GM12878 (cell line): ENCODE results near the gene TPGS2. TPM values are rescaled to one million over a fixed set of nuclear protein-coding genes. Genes with fewer than 3 reads are reported as not detected.

Experiments used
- ATAC-seq: fragments of 200-7000 bp; cut with Tn5 transposase; 3 replicates; pipeline ENCODE4 v1.9.1; 2020; ENCODE audit warnings: mild to moderate bottlenecking, moderate library complexity
- BruUV-seq: library from RNA; stranded (reverse); fragments of 400-500 nt; replicated peaks from 2 replicates; lab custom pipeline; 2021; lab: Mats Ljungman, UMichigan
- CTCF ChIA-PET: fragments of 300-600 bp; sonication (Branson Sonifier 250); formaldehyde crosslinking; extraction: SDS; loops from one replicate; lab custom pipeline; 2021; ENCODE audit warnings: inconsistent platforms; lab: Yijun Ruan, JAX
- POLR2A ChIA-PET: fragments of 350-600 bp; formaldehyde crosslinking; extraction: SDS; loops from one replicate; lab custom pipeline; 2021; ENCODE audit warnings: inconsistent platforms; lab: Charles Lee
- RAD21 ChIA-PET: fragments of 300-600 bp; sonication (Branson Sonifier 250); formaldehyde crosslinking; loops from one replicate; lab custom pipeline; 2023; ENCODE audit warnings: antibody characterized with exemption; ENCODE audit not compliant: unreplicated experiment; lab: Charles Lee
- SMC1A ChIA-PET: fragments of 300-600 bp; sonication (Branson Sonifier 250); formaldehyde crosslinking; loops from one replicate; lab custom pipeline; 2023; ENCODE audit not compliant: unreplicated experiment, uncharacterized antibody; lab: Charles Lee
- DNase-seq: peaks from one replicate; pipeline ENCODE4 v3.0.0-alpha.2; 2011; ENCODE audit warnings: low read depth, low spot score
- FAIRE-seq: peaks from 3 replicates; lab custom pipeline; 2011; peaks lifted over from hg19 to GRCh38; lab: Jason Lieb, UNC
- H2AFZ ChIP-seq: 2 replicates; pipeline ENCODE4 v1.6.0; 2011; ENCODE audit warnings: low read depth, low read length, control low read depth; ENCODE audit not compliant: control insufficient read depth
- H3K27ac ChIP-seq: 2 replicates; pipeline ENCODE4 v1.5.1; 2011; ENCODE audit warnings: control low read depth; ENCODE audit not compliant: control insufficient read depth, insufficient read depth
- H3K27me3 ChIP-seq, 2 experiments: replicated peaks in 1 of 2; 2 replicates each; pipeline versions ENCODE4 v1.6.0 to v1.6.1; 2011; ENCODE audit warnings: low read length in 1 of 2; ENCODE audit not compliant: control insufficient read depth in 2 of 2, insufficient read depth in 2 of 2
- H3K36me3 ChIP-seq, 2 experiments: 2 replicates each; pipeline ENCODE4 v1.5.1; 2011; ENCODE audit warnings: low read length in 1 of 2; ENCODE audit not compliant: control insufficient read depth in 2 of 2, insufficient read depth in 2 of 2
- H3K4me1 ChIP-seq: 2 replicates; pipeline ENCODE4 v1.6.1; 2011; ENCODE audit warnings: mild to moderate bottlenecking, low read length, moderate library complexity, mixed read lengths; ENCODE audit not compliant: control insufficient read depth, insufficient read depth
- H3K4me2 ChIP-seq: 2 replicates; pipeline ENCODE4 v1.6.0; 2011; ENCODE audit warnings: control low read depth; ENCODE audit not compliant: control insufficient read depth, insufficient read depth
- H3K4me3 ChIP-seq: fragments of 200-600 bp; sonication (generic); 2 replicates; pipeline ENCODE4 v1.5.1; 2016
- H3K79me2 ChIP-seq: 2 replicates; pipeline ENCODE4 v1.6.0; 2011; ENCODE audit warnings: low read length; ENCODE audit not compliant: control insufficient read depth, insufficient read depth
- H3K9ac ChIP-seq: 2 replicates; pipeline ENCODE4 v1.8.0; 2011; ENCODE audit warnings: low read length, control low read depth, mixed read lengths; ENCODE audit not compliant: control insufficient read depth, insufficient read depth
- H3K9me3 ChIP-seq: replicated peaks from 3 replicates; pipeline ENCODE4 v1.5.1; 2011; ENCODE audit warnings: mild to moderate bottlenecking, low read length; ENCODE audit not compliant: control insufficient read depth, insufficient read depth
- H4K20me1 ChIP-seq: 2 replicates; pipeline ENCODE4 v1.6.0; 2011; ENCODE audit not compliant: control insufficient read depth, insufficient read depth
- CHD2 ChIP-seq: IDR thresholded peaks from 2 replicates; pipeline ENCODE4 v1.6.1; 2011; ENCODE audit warnings: low read depth, low read length, improper control_type of control experiment, borderline replicate concordance
- NFYA ChIP-seq: IDR thresholded peaks from 2 replicates; pipeline ENCODE4 v1.6.1; 2011; ENCODE audit warnings: low read depth, mild to moderate bottlenecking, low read length, improper control_type of control experiment, borderline replicate concordance
- PRDM15 ChIP-seq: fragments of 450-650 bp; formaldehyde crosslinking; IDR thresholded peaks from 2 replicates; pipeline ENCODE4 v1.4.0; 2020; ENCODE audit warnings: mild to moderate bottlenecking, moderate library complexity
- RB1 ChIP-seq: fragments of 450-650 bp; formaldehyde crosslinking; IDR thresholded peaks from 2 replicates; pipeline ENCODE4 v1.6.1; 2017; ENCODE audit warnings: mild to moderate bottlenecking, borderline replicate concordance
- WGBS: methylation state at CpG from one replicate; pipeline ENCODE4 v1.1.6; 2016; ENCODE audit warnings: low lambda C conversion rate; ENCODE audit not compliant: insufficient replicate concordance, insufficient coverage; ENCODE audit errors: missing lambda C conversion rate; 5-methylcytosine and 5-hydroxymethylcytosine counted together
- in situ Hi-C: fragments of 300-500 bp; cut with MboI; formaldehyde crosslinking; loops from 9 replicates; pipeline ENCODE4 v1.14.3; 2018; ENCODE audit warnings: mixed read lengths
- intact Hi-C: fragments of 100-400 bp; cut with micrococcal nuclease; formaldehyde crosslinking; loops from one replicate; pipeline ENCODE4 v1.14.2; 2022; ENCODE audit not compliant: unreplicated experiment
- polyA plus RNA-seq, 11 experiments: library from polyadenylated mRNA; depleted of rRNA in 4 of 11; unstranded in 6 of 11; stranded (reverse) in 5 of 11; fragments of >200 nt; fragmentation: Nextera tagmentation in 4 of 11; fragmentation: Illumina TruSeq in 1 of 11; extraction: Ambion mirVana in 4 of 11; extraction: Trizol in 1 of 11; gene quantifications; 1 replicate in 1 of 11; 2 replicates in 10 of 11; pipeline versions ENCODE4 v1.2.1 to v1.2.3, GENCODE V29; 2011 to 2016; ENCODE audit warnings: inconsistent platforms in 2 of 11, missing spikeins in 2 of 11, low read depth in 1 of 11
- total RNA-seq, 4 experiments: library from RNA; depleted of rRNA in 3 of 4; stranded (reverse); fragments of >200 nt in 3 of 4; fragmentation: Illumina TruSeq in 1 of 4; extraction: Trizol in 1 of 4; gene quantifications; 2 replicates each; pipeline versions ENCODE4 v1.2.1 to v1.2.3, GENCODE V29; 2013 to 2021

Gene TPGS2
- total and polyA plus RNA-seq, 10 of the 15 experiments (the other 5 are each of a cell fraction or from before 2014, with no cell fraction given): 39.8 to 181 (median 88.9) TPM

- H3K4me3 ChIP-seq: no peak overlapping the region
- H2AFZ ChIP-seq: no peak overlapping the region
- H3K4me2 ChIP-seq: no peak overlapping the region
- H3K27me3 ChIP-seq: no peaks in the 10 kb centered on the region
- in situ Hi-C loops: loop anchor here (25.0 kb wide), 1 partner anchor 1231 kb away; the partner anchor contains the start of gene GALNT1
- no peaks in the 10 kb centered on the region; the same call in 1 of the 2 replicates for H3K4me1 ChIP-seq
- no peak overlapping the region for H3K9ac ChIP-seq
- intact Hi-C loops: no loop called here
- ATAC-seq: no peak
- SMC1A ChIA-PET: interaction anchor here (0.6 kb wide), 1 partner anchor 1046 kb away, joined by 3 read pairs; no protein-coding TSS in a partner anchor
- WGBS: 97% methylated on average over 3 of the region's 3 CpGs
- no peaks in the 10 kb centered on the region for H3K9me3 ChIP-seq
- FAIRE-seq: no peak
- TF ChIP-seq CHD2 (no peak), RB1 (no peak), PRDM15 (CRISPR knock-in tag) (no peak), NFYA (no peak)
- H3K27ac ChIP-seq: no peak overlapping the region
- CTCF ChIA-PET: interaction anchor here (0.7 to 1.4 kb wide), 3 partner anchors 10 to 25 kb away, joined by 4 to 6 read pairs (median 6); partner anchors contain the start of genes KIAA1328 and TPGS2
- RAD21 ChIA-PET: no interaction called here
- no peaks in the 10 kb centered on the region for H3K79me2 ChIP-seq
- no TSS peak for BruUV-seq
- H3K36me3 ChIP-seq: peaks cover 4 to 5% of the 10 kb centered on the region in 2 experiments; a peak in 3 of 4 replicates
- POLR2A ChIA-PET: no interaction called here
- H4K20me1 ChIP-seq: no peaks in the 10 kb centered on the region
- DNase-seq: no peak
These were observed 10.2 kb downstream of the TPGS2 start for GRCh38 chr18:36818652-36819051.
